Activated CD4-positive, alpha-beta T cell treated with anti-CD3 and anti-CD28 coated beads, Interleukin-10, Interleukin-2, amounts not matched to agents 100 ng/mL and 50 ng/mL, durations not matched to agents 16 hours and 8 hours (primary cell): ENCODE results near the gene EPB41L1.

Source experiments
- DNase-seq: peaks from one replicate; pipeline ENCODE4 v3.0.0-alpha.2; 2020

The EPB41L1 gene

DNA sequence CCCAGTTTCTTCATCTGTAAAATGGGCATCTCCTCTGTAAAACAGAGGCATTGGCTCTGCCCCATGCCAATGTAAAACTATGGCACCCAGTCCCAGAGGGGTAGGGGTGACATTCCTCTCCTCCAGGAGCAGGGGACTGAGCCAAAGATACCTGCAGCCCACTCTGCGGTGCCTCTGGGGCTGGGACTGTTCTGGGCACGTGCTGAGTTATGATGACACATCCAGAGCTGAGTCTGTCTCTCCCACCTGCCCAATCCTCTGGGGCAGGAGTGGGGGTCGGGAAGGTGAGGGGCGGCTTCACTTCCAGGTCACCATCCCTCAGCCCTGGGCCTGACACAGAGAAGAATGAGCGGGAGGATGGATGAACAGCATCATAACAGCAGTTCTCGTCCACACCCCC lies 111.6 kb downstream of the EPB41L1 start:
- DNase-seq: no peak

DNA sequence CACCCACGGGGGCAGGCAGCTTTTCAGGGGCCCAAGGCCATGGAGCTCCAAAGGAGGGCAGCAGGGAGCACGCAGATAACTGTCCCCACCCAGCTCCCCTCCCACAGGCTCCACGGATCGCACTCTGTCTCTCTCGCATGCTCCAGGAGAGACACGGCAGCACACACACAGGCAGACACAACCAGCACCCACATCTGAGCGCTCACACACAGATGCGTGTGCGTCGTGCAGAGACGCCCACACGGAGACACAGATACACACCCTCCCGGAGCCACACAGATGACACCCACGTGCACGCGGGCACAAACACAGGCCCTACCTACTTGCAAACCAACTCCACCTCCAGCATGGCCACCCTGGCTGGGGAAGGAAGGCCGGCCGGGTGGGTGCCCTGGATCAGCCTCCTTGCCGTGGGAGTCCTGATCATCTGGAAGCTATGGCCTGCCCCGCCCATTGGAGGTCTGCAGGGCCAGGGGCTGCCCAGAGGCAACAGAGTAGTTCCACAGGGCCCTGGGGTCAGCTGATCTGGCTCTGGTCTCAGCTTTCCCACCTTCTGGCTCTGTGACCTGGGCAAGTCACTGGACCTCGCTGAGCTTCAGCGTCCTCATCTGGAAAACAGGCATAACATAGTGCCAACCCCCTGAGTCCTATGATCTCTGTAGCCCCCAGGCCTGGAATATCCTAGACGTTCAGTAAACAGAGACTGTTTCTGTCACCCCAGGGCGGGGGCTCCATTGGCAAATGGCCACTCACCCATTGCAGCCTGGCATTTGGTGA lies 113.3 kb downstream of the EPB41L1 start:
- DNase-seq: no peak

DNA sequence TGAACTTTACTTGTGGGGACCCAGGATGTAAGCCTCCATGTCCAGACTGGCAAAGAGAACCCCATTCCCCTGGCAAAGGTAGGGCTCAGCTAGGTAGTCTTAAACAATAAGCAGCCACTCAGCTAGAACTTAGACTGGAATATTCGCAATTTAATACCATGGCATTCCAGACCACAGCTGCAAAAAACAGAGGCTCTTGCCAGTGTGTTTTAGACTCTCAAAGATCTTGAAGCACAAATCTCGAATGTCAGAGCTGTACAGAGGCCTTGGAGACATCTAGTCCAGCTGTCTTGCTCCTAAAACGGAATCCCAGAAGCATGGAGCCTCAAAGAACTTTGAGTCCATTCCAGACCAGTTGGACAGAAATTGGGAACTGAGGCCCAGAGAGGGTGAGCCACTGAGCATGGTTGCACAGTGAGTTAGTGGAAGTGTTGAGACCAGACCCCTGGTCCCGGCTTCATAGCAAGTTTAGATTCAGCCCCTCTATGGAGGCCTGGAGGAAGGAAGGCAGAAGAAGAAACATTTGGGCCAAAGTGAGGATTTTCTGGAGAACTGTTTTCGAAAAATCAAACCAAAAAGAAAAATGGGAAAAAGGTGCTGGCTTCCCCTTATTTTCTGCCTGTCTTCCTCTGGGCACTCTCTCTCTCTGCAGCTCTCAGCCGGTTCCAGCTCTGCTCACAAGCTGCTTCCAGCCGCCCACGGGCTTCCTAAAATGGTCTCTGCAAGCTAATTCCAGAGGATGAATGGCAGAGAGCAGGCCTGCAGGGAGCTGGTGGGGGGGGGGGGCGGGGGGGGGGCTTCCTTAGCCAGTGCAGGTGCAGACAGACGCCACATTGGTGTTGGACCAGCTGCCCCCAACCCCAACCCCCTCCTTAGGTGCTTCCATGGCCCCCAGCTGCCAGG lies 114.2 kb downstream of the EPB41L1 start:
- no peak for DNase-seq

DNA sequence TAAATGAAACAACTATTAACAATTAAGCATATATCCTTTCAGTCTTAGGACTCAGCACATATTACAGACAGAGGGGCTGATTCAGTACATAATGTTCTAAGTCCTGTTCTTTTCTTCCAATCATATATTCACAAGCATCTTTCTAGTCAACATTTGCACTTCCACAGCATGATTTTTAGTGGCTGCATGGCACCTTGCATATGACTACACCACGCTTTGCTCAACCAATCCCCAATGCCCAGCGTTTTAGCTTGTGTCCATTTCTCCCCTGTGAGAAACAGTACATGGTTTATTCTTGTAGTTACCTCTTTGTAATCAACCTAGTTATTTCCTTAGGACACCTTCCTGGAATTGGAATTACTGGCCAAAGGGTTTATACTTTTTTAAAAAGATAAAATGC lies 115.0 kb downstream of the EPB41L1 start:
- DNase-seq: no peak

DNA sequence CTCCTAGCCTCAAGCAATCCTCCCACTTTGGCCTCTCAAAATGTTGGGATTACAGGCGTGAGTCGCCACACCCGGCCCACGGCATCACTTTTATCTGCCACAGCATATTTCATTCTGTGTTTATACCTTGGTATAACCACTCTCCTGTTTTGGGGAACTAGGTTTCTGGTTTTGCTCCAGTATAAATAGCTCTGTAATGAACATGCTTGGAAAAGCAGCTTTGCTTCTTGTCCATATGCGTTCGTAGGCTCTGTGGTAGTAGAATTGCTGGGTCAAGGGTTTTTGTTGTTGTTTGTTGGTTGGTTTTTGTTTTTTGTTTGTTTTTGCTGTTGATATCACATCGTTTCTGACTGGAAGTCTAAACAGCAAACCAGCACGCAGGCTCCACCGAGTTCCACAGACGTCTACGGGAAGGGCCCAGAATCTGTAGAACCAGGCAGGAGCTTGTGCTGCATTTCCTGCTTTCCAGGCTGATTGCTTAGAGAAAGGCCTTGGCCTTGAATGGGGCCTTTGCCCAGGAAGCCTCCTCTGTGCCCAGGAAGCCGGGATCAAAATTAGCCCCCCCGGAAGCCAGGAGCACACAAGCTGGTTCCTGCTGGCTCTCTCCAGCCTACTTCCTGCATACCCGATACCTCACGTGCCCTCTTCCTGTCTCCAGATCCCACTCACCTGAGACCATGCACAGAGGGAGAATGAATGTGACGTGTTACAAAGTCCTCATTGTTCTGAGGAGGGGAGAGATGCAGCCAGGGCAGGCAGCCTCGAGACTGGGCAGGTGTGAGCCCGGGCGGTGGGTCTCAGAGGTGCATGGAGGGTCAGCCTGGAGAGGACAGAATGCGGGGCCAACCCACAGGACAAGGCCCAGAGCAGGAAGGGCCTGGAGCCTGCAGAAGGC lies 116.5 kb downstream of the EPB41L1 start:
- no peak for DNase-seq

DNA sequence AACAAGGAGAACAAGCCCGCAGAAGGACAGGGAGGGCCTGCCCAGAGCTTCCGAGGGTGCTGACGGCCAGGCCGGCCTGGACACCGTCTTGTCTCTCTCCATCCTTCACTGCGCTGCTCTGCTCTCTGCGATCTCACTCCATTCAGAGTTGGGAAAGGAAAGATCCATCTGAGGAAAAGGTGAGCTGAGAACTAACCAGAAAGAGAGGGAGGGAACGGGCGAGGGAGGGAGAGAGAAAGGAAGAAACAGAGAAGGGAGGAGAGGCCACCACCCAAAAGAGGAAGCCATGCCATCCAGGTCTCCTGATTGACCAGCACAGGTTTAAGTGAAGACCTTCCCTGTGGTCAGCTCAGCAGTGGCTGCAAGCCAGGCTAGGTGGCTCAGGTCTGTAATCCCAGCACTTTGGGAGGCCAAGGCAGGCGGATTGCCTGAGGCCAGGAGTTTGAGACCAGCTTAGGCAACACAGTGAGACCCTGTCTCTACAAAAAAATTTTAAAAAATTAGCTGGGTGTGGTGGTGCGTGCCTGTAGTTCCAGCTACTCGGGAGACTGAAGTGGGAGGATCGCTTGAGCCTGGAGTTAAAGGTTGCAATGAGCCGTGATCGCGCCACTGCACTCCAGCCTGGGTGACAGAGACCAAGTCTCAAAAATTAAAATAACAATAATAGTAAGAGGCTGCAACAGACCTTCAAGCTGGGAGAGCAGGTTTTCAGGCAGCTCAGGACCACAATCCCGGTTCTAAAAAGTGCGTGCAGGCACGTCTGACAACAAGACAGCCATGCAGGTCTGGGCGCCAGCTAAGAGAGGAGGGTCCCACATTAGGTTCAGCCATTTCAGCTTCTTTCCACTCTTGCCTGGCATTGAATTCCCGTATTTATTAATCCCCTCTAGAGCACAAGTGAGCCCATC lies 117.4 kb downstream of the EPB41L1 start:
- DNase-seq: no peak

DNA sequence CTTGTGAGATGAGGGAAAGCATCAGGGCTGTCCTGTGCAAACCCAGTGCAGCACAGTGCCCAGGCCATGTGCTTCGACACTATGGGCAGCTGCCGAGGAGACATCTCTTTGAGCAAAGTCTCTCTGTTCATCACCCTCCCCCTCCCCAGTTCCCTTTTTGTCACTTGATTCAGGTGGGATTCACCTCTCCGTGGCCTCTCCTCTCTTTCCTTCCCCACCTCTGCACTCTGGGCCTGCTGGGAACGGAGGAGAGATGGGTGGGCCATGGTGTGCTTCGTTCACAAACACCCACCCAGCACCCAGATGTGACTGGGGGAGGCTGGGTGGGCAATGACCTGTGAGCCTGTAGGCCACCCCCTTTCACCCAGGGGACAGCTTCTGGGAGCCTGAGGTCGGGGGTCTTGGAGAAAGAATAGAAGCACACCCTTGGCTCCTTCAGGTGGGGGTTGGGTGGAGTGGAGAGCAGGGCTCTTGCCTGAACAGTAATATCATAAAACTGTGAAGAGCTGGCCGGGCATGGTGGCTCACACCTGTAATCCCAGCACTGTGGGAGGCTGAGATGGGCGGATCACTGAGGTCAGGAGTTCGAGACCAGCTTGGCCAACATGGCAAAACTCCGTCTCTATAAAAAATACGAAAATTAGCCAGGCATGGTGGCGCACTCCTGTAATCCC lies 118.1 kb downstream of the EPB41L1 start:
- DNase-seq: no peak

DNA sequence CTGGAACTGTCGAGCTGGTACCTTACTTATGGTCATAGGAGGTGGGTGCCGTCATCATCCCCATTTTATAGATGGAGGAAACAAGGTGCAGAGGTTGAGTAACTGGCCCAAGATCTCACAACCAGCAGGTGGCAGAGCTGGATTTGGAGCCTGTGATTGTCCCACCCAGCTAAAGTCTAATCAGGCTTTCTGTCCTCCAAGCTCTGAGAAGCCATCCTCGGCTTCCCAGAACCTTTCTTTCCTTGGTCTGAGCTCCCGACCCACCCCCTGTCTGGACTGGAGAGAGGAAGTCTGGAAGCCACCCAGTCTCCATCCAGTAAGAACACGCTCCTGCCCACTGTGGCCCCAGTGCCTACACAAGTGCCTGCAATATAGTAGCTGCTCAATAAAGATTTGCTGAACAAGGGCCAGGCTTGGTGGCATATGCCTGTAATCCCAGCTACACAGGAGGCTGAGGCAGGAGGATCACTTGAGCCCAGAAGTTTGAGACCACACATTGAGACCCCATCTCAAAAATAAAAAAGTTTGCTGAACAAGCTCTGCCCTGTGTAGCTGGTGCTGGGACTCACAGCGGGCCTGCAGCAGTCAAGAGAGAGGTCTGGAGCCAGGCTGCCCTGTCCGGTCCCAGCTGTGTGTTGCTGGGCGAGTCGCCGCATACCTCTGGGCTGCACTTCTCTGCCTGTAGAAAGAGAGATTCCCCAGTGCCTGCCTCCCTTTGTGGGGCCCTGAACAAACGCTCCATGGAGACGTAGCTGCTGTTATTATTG lies 119.1 kb downstream of the EPB41L1 start:
- peak; percentile 19 for DNase-seq

DNA sequence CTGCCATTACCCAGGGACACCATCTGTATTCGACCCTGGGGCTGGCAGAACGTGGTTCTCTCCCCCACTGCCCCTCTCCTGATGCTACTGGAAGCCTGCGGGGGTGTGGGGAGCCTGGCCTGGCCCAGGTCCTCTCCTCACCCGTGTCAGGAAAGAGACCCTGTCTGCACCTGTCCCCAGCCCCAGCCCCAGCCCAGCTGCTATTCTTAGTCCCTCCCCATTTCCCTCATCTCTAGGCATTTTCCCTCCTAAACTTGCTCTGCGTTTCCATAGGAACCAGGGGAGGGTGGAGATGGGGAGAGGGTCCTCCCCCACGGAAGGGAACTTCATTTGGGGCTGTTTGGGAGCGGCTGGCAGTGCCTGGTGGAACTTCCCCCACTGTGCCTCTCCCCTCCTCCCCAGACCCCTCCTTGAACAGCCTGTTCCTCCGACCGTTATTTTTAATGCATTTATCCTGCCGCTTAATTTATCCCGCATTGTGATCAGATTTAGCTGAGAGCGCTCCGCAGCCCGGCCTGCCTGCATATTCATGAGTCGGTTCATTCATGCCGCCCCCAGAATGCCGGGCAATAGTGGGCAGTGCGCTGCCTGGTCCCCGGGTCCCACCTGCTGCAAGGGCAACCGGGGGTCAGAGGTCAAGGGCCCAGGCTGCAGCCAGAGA lies 119.8 kb downstream of the EPB41L1 start:
- no peak for DNase-seq

DNA sequence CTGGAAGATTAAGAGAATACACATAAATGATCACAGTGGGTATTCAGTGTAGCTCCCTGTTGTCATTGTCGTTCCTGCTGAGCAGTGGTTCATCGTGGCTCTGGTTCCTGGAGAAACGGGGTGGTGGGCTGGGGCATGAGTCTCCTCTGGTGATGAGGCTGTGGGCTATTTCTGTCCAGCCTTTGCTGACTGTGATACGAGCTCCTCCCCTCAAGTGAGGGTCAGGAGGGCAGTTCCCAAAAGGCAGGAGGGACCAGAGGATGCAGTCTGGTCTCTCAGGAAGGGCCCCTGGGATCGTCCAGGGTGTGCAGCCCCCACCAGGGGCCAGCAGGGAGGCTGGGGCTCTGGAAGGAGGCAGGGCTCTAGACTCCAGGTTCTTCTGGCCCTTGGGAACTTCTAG lies 120.5 kb downstream of the EPB41L1 start:
- no peak for DNase-seq

DNA sequence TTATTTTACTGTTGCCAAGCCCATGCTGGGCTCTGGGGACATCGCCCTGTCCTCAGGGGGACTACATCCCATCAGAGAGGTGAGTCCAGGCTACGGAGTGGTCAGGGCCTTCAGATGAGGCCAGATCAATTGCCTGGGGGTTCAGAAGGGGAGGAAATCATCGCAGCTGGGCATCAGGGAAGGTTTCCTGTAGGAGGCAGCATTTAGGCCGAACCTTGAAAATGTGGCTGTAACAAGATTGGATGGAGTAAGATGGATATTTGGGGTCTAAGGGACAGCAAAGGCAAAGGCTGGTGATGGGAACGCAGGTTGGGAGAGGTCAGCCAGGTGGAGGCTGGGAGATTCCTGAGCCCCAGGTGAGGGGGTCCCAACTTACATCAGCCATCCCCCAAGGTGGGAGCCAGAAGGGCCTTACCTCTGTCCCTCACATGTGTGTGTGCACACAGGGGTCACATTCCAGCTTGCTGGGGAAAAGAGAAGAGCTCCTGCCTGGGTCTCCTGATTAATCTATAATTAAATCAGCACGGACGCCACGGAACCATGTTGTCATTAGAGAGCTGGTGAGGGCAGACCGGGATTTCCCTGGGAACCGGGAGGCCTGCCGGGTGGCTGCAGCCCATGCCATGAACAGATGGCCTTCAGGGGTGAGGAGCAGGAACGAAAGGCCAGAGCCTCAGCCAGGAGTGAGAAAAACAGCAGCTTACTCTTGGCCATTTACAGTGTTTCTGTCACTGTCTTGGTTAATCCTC lies 121.1 kb downstream of the EPB41L1 start:
- no peak for DNase-seq

DNA sequence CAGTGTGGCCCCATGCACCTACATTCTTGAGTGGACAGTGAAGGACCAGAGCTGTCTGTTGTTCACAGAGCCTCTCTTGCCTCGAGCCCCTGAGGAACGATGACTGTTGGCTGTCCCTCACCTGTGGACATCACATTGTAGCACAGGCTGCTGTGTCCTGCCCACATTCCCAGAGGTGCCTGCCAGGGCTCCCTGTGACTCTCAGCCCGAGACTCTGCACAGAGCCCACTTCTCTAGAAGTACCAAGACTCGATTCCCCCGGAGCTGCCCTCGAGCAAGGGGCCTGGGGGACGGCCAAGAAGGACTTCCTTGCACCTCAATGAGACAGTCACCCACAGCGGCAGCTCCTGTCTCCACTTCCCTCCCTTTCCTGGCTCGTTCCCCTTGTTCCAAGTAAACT lies 123.0 kb downstream of the EPB41L1 start:
- no peak for DNase-seq

DNA sequence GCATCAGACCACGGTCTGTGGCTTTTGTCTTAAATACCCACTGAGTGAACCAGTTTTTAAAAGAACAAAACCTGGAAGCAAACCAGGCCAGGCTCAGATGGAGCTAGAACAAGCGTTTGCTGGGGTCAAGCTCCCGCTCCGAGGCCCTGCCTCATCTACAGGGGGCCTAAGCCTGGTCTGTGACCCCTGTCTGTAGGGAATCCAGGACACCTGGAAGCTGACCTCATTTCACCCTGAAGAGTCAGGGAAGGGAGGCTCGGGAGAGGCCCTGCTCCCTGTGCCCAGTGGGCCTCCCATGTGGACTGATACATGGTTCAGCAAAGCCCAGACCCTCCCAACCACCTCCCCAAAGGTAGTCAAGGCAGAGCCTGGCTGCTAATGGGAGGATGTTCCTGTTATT lies 124.8 kb downstream of the EPB41L1 start:
- no peak for DNase-seq

DNA sequence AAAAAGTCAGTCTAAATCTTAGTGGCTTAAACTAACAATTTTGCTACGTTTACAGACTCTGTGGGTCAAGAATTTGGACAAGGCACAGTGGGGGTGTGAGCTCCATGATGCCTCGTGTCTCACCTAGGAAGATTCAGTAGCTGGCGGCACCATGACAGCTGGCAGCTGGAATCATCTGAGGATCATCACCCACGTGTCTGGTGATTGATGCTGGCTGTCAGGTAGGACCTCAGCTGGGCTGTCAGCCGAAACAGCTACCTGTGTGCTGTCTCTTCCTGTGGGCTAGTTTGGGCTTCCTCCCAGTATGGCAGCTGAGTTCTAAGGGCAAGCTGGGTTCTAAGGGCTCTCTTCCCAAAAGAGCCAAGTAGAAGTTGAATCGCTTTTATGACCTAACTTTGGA lies 125.2 kb downstream of the EPB41L1 start:
- no peak for DNase-seq

DNA sequence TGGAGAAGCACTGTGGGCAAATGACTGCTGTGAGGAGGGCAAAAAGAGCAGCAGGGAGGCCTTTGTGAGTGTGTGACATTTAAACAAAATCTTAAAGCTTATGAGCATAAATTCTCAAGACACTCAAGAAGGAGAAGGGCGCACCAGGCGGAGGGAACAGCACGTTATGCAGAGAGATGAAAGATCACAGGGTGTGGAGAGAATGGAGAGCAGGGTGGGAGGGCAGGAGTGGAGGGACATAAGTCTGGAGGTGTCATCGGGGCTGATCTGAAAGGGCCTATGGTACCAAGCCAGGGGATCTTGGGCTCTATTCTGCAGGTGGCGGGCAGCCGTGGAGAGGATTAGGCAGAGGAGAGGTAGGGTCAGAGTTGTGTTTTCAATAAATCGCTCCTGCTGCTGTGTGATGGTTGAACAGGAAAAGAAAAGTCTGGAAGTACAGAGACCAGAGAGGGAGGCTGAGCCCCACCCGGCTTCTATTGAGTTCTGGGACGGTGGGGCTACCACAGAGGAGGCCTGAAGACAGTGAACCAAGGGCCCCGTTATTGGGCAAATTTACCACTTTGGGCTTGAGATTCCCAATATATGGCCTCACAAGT lies 127.3 kb downstream of the EPB41L1 start:
- DNase-seq: no peak
